Measurements from ENCODE around the gene TNP2. TPM values are rescaled to one million over a fixed set of nuclear protein-coding genes. Genes with fewer than 3 reads are reported as not detected.

TNP2 gene
- total RNA-seq = not detected in 2 replicates

GRCh38 chr16:11268921-11269375 is at the start of gene TNP2:
Gene TNP2, minus strand, starts transcription at chr16:11269325. Its CDS starts 63 bp downstream, at chr16:11269262.

GRCh38 chr16:11280616-11281522 is 11.7 kb upstream of the TNP2 start, which contains the start of gene PRM1:
Gene PRM1, minus strand, starts transcription at chr16:11281330. Its CDS starts 92 bp downstream, at chr16:11281238.

GRCh38 chr16:11276143-11276895 is 7.2 kb upstream of the TNP2 start, which contains the start of gene PRM2:
Gene PRM2, minus strand, starts transcription at chr16:11276480. Its CDS starts 110 bp downstream, at chr16:11276370.

GRCh38 chr16:11272921-11273720 is 4.0 kb upstream of the TNP2 start, which contains the start of gene PRM3:
Gene PRM3, minus strand, starts transcription at chr16:11273629. Its CDS starts 34 bp downstream, at chr16:11273595.

GRCh38 chr16:11255737-11256660 is 13.1 kb downstream of the TNP2 start, which contains the start of gene SOCS1:
Gene SOCS1, minus strand, starts transcription at chr16:11256204. Its CDS starts 726 bp downstream, at chr16:11255478.

Other genes starting within 250 kb of the TNP2 start
- 6.8 and 8.4 TPM in 2 replicates for gene SOCS1, start 13.1 kb downstream of the TNP2 start, total RNA-seq
- not detected in 2 replicates for gene PRM3, start 4.3 kb upstream of the TNP2 start, total RNA-seq
- not detected in 2 replicates for gene PRM2, start 7.2 kb upstream of the TNP2 start, total RNA-seq
- gene PRM1, start 12.0 kb upstream of the TNP2 start, total RNA-seq = not detected in 2 replicates
- 2.1 and 5.1 TPM in 2 replicates for gene RMI2, start 76.1 kb upstream of the TNP2 start, total RNA-seq